H9 (cell line): Measurements from ENCODE around the gene MSANTD1. TPM values are rescaled to one million over a fixed set of nuclear protein-coding genes. Genes with fewer than 3 reads are reported as not detected.

Experiments used
- DNase-seq: peaks from one replicate; pipeline ENCODE4 v3.0.0-alpha.2; 2017
- H2AFZ ChIP-seq: one replicate; pipeline ENCODE4 v1.6.1; 2013; ENCODE audit warnings: mild to moderate bottlenecking, low read length, control low read depth, moderate library complexity
- H2AK5ac ChIP-seq: 2 replicates; pipeline ENCODE4 v1.6.1; 2013; ENCODE audit warnings: low read length, control low read depth, mixed read lengths; ENCODE audit not compliant: insufficient read length
- H2BK120ac ChIP-seq: one replicate; pipeline ENCODE4 v1.6.1; 2013; ENCODE audit warnings: low read depth, mild to moderate bottlenecking, low read length, control low read depth, inconsistent platforms; ENCODE audit not compliant: poor library complexity, severe bottlenecking
- H2BK12ac ChIP-seq: 2 replicates; pipeline ENCODE4 v1.6.1; 2013; ENCODE audit warnings: low read length, control low read depth, mixed read lengths, low read depth; ENCODE audit not compliant: insufficient read length
- H2BK15ac ChIP-seq: 2 replicates; pipeline ENCODE4 v1.6.1; 2013; ENCODE audit warnings: low read depth, low read length, control low read depth
- H2BK20ac ChIP-seq: one replicate; pipeline ENCODE4 v1.6.1; 2013; ENCODE audit warnings: low read depth, mild to moderate bottlenecking, low read length, control low read depth, inconsistent platforms; ENCODE audit not compliant: poor library complexity, severe bottlenecking
- H2BK5ac ChIP-seq: 2 replicates; pipeline ENCODE4 v1.6.1; 2013; ENCODE audit warnings: low read length, control low read depth, mixed read lengths; ENCODE audit not compliant: insufficient read length
- H3K14ac ChIP-seq: 2 replicates; pipeline ENCODE4 v1.6.1; 2013; ENCODE audit warnings: low read length, control low read depth; ENCODE audit not compliant: insufficient read depth
- H3K18ac ChIP-seq: 2 replicates; pipeline ENCODE4 v1.6.1; 2013; ENCODE audit warnings: low read depth, mild to moderate bottlenecking, mixed read lengths, low read length, control low read depth; ENCODE audit not compliant: insufficient read length
- H3K23ac ChIP-seq: 2 replicates; pipeline ENCODE4 v1.6.1; 2013; ENCODE audit warnings: low read length, control low read depth, mixed read lengths, low read depth; ENCODE audit not compliant: insufficient read length
- H3K23me2 ChIP-seq: 2 replicates; pipeline ENCODE4 v1.6.1; 2013; ENCODE audit warnings: low read depth, mild to moderate bottlenecking, mixed read lengths, low read length, control low read depth; ENCODE audit not compliant: insufficient read length, poor library complexity, severe bottlenecking
- H3K27ac ChIP-seq: 2 replicates; pipeline ENCODE4 v1.5.1; 2013; ENCODE audit warnings: low read length, control low read depth, mixed read lengths, low read depth; ENCODE audit not compliant: insufficient read length
- H3K27me3 ChIP-seq: 2 replicates; pipeline ENCODE4 v1.6.1; 2013; ENCODE audit warnings: low read length, control low read depth, inconsistent platforms; ENCODE audit not compliant: insufficient read depth
- H3K4ac ChIP-seq: 2 replicates; pipeline ENCODE4 v1.6.1; 2013; ENCODE audit warnings: low read depth, mild to moderate bottlenecking, control low read depth, inconsistent platforms, low read length, moderate library complexity
- H3K4me1 ChIP-seq: 2 replicates; pipeline ENCODE4 v1.6.1; 2013; ENCODE audit warnings: low read length, control low read depth, inconsistent platforms; ENCODE audit not compliant: insufficient read depth
- H3K4me2 ChIP-seq: 2 replicates; pipeline ENCODE4 v1.6.1; 2013; ENCODE audit warnings: low read length, control low read depth, mixed read lengths; ENCODE audit not compliant: insufficient read length, insufficient read depth
- H3K56ac ChIP-seq: 2 replicates; pipeline ENCODE4 v1.6.1; 2013; ENCODE audit warnings: low read depth, mild to moderate bottlenecking, mixed read lengths, low read length, control low read depth; ENCODE audit not compliant: insufficient read length
- H3K79me1 ChIP-seq: 2 replicates; pipeline ENCODE4 v1.6.1; 2013; ENCODE audit warnings: low read depth, mild to moderate bottlenecking, moderate library complexity, low read length, control low read depth, inconsistent platforms; ENCODE audit not compliant: insufficient read depth, poor library complexity, severe bottlenecking
- H3K79me2 ChIP-seq: 2 replicates; pipeline ENCODE4 v1.6.1; 2013; ENCODE audit warnings: low read length, control low read depth, inconsistent platforms; ENCODE audit not compliant: insufficient read depth
- H3K9ac ChIP-seq: 2 replicates; pipeline ENCODE4 v1.6.1; 2013; ENCODE audit warnings: low read length, control low read depth, mixed read lengths; ENCODE audit not compliant: insufficient read length; ENCODE audit errors: extremely low read depth
- H3K9me3 ChIP-seq: one replicate; pipeline ENCODE4 v1.6.1; 2013; ENCODE audit warnings: low read depth, low read length, inconsistent platforms; ENCODE audit not compliant: control insufficient read depth
- H3T11ph ChIP-seq: one replicate; pipeline ENCODE4 v1.6.1; 2013; ENCODE audit warnings: mild to moderate bottlenecking, low read length, control low read depth, inconsistent platforms
- H4K20me1 ChIP-seq: one replicate; pipeline ENCODE4 v1.6.1; 2013; ENCODE audit not compliant: control insufficient read depth, insufficient read length, insufficient read depth
- H4K5ac ChIP-seq: 2 replicates; pipeline ENCODE4 v1.6.1; 2013; ENCODE audit warnings: low read depth, mild to moderate bottlenecking, mixed read lengths, low read length, control low read depth; ENCODE audit not compliant: insufficient read length
- H4K8ac ChIP-seq: replicated peaks from 2 replicates; pipeline ENCODE4 v1.6.1; 2013; ENCODE audit warnings: low read length, control low read depth, mixed read lengths, low read depth; ENCODE audit not compliant: insufficient read length
- H4K91ac ChIP-seq: 2 replicates; pipeline ENCODE4 v1.6.1; 2013; ENCODE audit warnings: low read depth, mild to moderate bottlenecking, moderate library complexity, mixed read lengths, low read length, control low read depth; ENCODE audit not compliant: insufficient read length
- H3K27ac Mint-ChIP-seq, 3 experiments: 2 replicates in 2 of 3; 3 replicates in 1 of 3; pipeline ENCODE4 v1.8.0; 2020 to 2021; ENCODE audit warnings: mixed read lengths in 3 of 3, mild to moderate bottlenecking in 1 of 3, moderate library complexity in 1 of 3
- H3K27me3 Mint-ChIP-seq: 2 replicates; pipeline ENCODE4 v1.8.0; 2021; ENCODE audit warnings: low read depth, mild to moderate bottlenecking, moderate library complexity, mixed read lengths
- H3K36me3 Mint-ChIP-seq, 3 experiments: 2 replicates in 2 of 3; 3 replicates in 1 of 3; pipeline ENCODE4 v1.8.0; 2020 to 2021; ENCODE audit warnings: low read depth in 3 of 3, mixed read lengths in 3 of 3; ENCODE audit not compliant: insufficient read depth in 1 of 3
- H3K4me1 Mint-ChIP-seq, 2 experiments: 2 replicates each; pipeline ENCODE4 v1.8.0; 2020; ENCODE audit warnings: mixed read lengths in 2 of 2
- H3K4me3 Mint-ChIP-seq, 2 experiments: 2 replicates in 1 of 2; 3 replicates in 1 of 2; pipeline ENCODE4 v1.8.0; 2020 to 2021; ENCODE audit warnings: mild to moderate bottlenecking in 2 of 2, mixed read lengths in 2 of 2, moderate library complexity in 1 of 2
- H3K9me3 Mint-ChIP-seq, 2 experiments: 2 replicates in 1 of 2; 3 replicates in 1 of 2; pipeline ENCODE4 v1.8.0; 2020; ENCODE audit warnings: mild to moderate bottlenecking in 2 of 2, mixed read lengths in 2 of 2, moderate library complexity in 1 of 2
- WGBS: extraction: QIAGEN DNeasy Blood & Tissue Kit; methylation state at CpG from one replicate; pipeline ENCODE4 v1.1.7; 2013; ENCODE audit warnings: missing lambda C conversion rate, low lambda C conversion rate, mixed read lengths; ENCODE audit not compliant: insufficient read length; ENCODE audit errors: extremely low coverage; 5-methylcytosine and 5-hydroxymethylcytosine counted together
- total RNA-seq: library from RNA; stranded (reverse); gene quantifications from 2 replicates; pipeline ENCODE4 v1.2.1, GENCODE V29; 2021
- TF ChIP-seq, protein P1 (sequence below): fragments of 200-600 bp; sonication (generic); conservative IDR thresholded peaks from 3 replicates; pipeline ENCODE4 v1.8.0; 2021; ENCODE audit warnings: antibody characterized with exemption, mild to moderate bottlenecking

The MSANTD1 gene
- total RNA-seq, 1 experiment from 2014 or later, result 0.83 TPM

DNA sequence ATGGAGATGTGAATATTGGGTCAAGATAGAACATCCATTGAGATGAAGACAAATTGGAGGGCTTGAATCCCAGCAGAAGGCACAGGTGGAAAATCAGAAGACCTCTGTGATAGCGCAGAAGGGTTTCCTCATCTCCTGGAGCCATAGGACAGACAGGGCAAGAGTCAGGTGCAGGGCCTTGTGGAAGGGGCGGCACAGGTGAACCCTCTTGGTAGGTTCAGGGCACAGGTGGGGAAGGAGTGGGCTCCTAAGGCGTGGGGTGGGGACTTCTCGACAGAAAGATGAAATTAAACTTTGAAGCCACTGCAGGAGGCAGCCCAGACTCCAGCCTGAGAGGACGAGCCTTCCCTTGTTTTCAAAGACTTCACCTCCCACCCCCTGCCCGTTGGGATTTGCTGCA is 34.5 kb downstream of the MSANTD1 start:
- no peak overlapping the region for H3K14ac ChIP-seq
- no peak overlapping the region for H4K8ac ChIP-seq
- H3K4ac ChIP-seq, result no peak overlapping the region
- no peaks in the 10 kb centered on the region for H4K20me1 ChIP-seq
- no CpG with 5 or more reads among the region's 6 CpGs for WGBS
- H2BK12ac ChIP-seq, result no peak overlapping the region
- H3K4me3 Mint-ChIP-seq, result no peak overlapping the region
- no peak overlapping the region for H3K4me2 ChIP-seq
- no peak for DNase-seq
- peaks cover 14 to 15% of the 10 kb centered on the region in 2 experiments for H3K9me3 Mint-ChIP-seq
- no peak overlapping the region for H4K5ac ChIP-seq
- peaks cover 0 to 3% of the 10 kb centered on the region in 2 experiments; a peak in 1 of 4 replicates for H3K4me1 Mint-ChIP-seq
- H3K23me2 ChIP-seq, result no peaks in the 10 kb centered on the region
- no peaks in the 10 kb centered on the region for H3K79me1 ChIP-seq
- H2BK20ac ChIP-seq, result no peak overlapping the region
- no peak overlapping the region for H2BK15ac ChIP-seq
- H3K23ac ChIP-seq, result no peak overlapping the region
- H3K4me1 ChIP-seq, result no peaks in the 10 kb centered on the region
- H3K27ac Mint-ChIP-seq, result no peak overlapping the region
- H3K18ac ChIP-seq, result no peak overlapping the region
- peaks cover 2 to 6% (median 3%) of the 10 kb centered on the region in 3 experiments; a peak in 4 of 7 replicates for H3K36me3 Mint-ChIP-seq
- H2BK120ac ChIP-seq, result no peak overlapping the region
- TF ChIP-seq, protein P1, sequence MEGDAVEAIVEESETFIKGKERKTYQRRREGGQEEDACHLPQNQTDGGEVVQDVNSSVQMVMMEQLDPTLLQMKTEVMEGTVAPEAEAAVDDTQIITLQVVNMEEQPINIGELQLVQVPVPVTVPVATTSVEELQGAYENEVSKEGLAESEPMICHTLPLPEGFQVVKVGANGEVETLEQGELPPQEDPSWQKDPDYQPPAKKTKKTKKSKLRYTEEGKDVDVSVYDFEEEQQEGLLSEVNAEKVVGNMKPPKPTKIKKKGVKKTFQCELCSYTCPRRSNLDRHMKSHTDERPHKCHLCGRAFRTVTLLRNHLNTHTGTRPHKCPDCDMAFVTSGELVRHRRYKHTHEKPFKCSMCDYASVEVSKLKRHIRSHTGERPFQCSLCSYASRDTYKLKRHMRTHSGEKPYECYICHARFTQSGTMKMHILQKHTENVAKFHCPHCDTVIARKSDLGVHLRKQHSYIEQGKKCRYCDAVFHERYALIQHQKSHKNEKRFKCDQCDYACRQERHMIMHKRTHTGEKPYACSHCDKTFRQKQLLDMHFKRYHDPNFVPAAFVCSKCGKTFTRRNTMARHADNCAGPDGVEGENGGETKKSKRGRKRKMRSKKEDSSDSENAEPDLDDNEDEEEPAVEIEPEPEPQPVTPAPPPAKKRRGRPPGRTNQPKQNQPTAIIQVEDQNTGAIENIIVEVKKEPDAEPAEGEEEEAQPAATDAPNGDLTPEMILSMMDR, result no peak
- H4K91ac ChIP-seq, result no peak overlapping the region
- peaks cover 44% of the 10 kb centered on the region for H3K27me3 Mint-ChIP-seq
- no peak overlapping the region for H3T11ph ChIP-seq
- no peaks in the 10 kb centered on the region for H3K79me2 ChIP-seq
- H3K9ac ChIP-seq, result no peak overlapping the region
- H3K9me3 ChIP-seq, result no peaks in the 10 kb centered on the region
- H3K56ac ChIP-seq, result no peak overlapping the region
- H2AK5ac ChIP-seq, result no peak overlapping the region
- H3K27me3 ChIP-seq, result no peaks in the 10 kb centered on the region
- no peak overlapping the region for H2AFZ ChIP-seq
- H2BK5ac ChIP-seq, result no peak overlapping the region
- H3K27ac ChIP-seq, result no peak overlapping the region
